RWPE2 (cell line): Measurements from ENCODE around the gene GRIP1.

Source experiments
- ATAC-seq: fragments of 200-7000 bp; cut with Tn5 transposase; 3 replicates; pipeline ENCODE4 v1.9.1; 2021; ENCODE audit warnings: low read depth
- DNase-seq: peaks from one replicate; pipeline ENCODE4 v3.0.0-alpha.2; 2020; ENCODE audit warnings: low spot score
- H3K27ac ChIP-seq: fragments of 450-650 bp; 2 replicates; pipeline ENCODE4 v1.5.1; 2017; ENCODE audit warnings: mild to moderate bottlenecking; ENCODE audit not compliant: poor library complexity, severe bottlenecking
- H3K27me3 ChIP-seq: fragments of 250-450 bp; sonication (Bioruptor Pico); 2 replicates; pipeline ENCODE4 v1.5.1; 2021; ENCODE audit warnings: mild to moderate bottlenecking, moderate library complexity; ENCODE audit not compliant: insufficient read depth, poor library complexity, severe bottlenecking
- H3K36me3 ChIP-seq: fragments of 250-450 bp; sonication (Bioruptor Pico); 2 replicates; pipeline ENCODE4 v1.5.1; 2020; ENCODE audit warnings: low read depth, mild to moderate bottlenecking, moderate library complexity
- H3K4me1 ChIP-seq: fragments of 250-450 bp; sonication (Bioruptor Pico); 2 replicates; pipeline ENCODE4 v1.5.1; 2021; ENCODE audit warnings: mild to moderate bottlenecking, moderate library complexity; ENCODE audit not compliant: insufficient read depth, poor library complexity, severe bottlenecking
- H3K4me3 ChIP-seq: fragments of 250-450 bp; sonication (Bioruptor Pico); 2 replicates; pipeline ENCODE4 v1.5.1; 2021; ENCODE audit warnings: mild to moderate bottlenecking, moderate library complexity; ENCODE audit not compliant: severe bottlenecking
- H3K9me3 ChIP-seq: fragments of 250-450 bp; sonication (Bioruptor Pico); 2 replicates; pipeline ENCODE4 v1.5.1; 2021; ENCODE audit warnings: mild to moderate bottlenecking, moderate library complexity; ENCODE audit not compliant: severe bottlenecking
- TF ChIP-seq, protein P1 (sequence below): fragments of 450-650 bp; IDR thresholded peaks from one replicate; pipeline ENCODE4 v1.5.1; 2017; ENCODE audit warnings: mild to moderate bottlenecking, moderate library complexity; ENCODE audit not compliant: poor library complexity, severe bottlenecking

Gene GRIP1

DNA sequence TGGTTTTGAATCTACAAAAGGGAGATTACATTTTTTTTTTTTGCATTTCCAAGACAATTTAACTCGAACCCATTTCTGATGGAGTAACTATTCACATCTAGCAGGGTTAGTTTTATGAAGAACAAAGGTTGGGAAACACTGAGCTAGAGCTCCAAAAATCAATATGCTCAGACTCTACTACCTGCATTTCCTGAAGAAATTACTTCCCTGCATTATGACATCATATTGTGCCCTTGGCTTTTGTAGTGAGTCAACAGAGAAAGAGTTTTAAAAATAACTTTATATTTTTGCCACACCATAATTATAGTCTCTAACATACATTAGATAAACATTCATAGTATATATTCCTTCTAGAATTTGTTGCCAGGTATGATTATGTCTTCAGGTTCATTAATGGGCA, 14.8 kb downstream of the GRIP1 start:
- no peak for DNase-seq
- Histone ChIP-seq H3K4me3 (no peak overlapping the region), H3K27ac (no peak overlapping the region), H3K27me3 (no peaks in the 10 kb centered on the region), H3K36me3 (no peaks in the 10 kb centered on the region), H3K4me1 (peaks cover 17% of the 10 kb centered on the region), H3K9me3 (no peaks in the 10 kb centered on the region)
- TF ChIP-seq, protein P1, sequence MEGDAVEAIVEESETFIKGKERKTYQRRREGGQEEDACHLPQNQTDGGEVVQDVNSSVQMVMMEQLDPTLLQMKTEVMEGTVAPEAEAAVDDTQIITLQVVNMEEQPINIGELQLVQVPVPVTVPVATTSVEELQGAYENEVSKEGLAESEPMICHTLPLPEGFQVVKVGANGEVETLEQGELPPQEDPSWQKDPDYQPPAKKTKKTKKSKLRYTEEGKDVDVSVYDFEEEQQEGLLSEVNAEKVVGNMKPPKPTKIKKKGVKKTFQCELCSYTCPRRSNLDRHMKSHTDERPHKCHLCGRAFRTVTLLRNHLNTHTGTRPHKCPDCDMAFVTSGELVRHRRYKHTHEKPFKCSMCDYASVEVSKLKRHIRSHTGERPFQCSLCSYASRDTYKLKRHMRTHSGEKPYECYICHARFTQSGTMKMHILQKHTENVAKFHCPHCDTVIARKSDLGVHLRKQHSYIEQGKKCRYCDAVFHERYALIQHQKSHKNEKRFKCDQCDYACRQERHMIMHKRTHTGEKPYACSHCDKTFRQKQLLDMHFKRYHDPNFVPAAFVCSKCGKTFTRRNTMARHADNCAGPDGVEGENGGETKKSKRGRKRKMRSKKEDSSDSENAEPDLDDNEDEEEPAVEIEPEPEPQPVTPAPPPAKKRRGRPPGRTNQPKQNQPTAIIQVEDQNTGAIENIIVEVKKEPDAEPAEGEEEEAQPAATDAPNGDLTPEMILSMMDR, result no peak
- no peak for ATAC-seq

DNA sequence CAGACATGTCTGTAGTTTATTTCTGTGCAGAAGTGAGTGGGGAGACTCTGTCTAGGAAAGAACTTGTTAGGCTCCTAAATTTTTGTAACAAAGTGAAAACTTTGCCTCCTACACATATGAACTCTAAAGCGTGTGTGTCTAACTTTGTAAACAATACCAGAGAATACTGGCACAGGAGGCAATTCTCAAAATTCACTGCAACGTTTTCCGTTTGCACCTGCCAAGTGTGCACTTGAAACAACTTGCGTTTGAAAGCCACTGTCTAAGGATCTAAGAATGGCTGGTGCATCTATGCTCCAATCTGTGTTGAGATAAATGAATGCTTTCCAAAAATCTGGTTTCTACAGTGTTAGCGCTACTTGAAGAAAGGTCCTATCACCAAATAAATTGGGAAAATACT, 15.3 kb downstream of the GRIP1 start:
- DNase-seq, result no peak
- no peak for ATAC-seq
- Histone ChIP-seq H3K36me3 (no peaks in the 10 kb centered on the region), H3K27ac (no peak overlapping the region), H3K27me3 (no peaks in the 10 kb centered on the region), H3K4me3 (no peak overlapping the region), H3K9me3 (no peaks in the 10 kb centered on the region), H3K4me1 (peaks cover 17% of the 10 kb centered on the region)
- TF ChIP-seq, protein P1, result no peak

DNA sequence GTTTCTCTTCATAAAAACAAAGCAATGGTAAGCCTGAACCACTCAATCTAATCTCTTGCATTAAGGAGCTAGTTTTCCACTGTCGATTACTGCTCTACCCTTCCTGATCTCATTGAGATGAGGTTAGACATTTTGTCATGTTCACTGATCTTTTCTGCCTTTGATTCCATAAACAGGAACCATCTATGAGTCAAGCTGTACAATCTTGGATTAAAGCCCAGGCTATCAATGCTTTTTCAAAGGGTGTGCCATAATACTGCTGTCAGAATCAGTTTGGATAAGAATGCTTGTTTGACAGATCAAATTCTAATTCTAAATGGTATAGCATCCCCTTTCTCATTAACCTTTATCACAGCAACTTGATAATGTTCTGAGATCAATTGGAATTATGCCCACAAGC, 16.1 kb downstream of the GRIP1 start:
- Histone ChIP-seq H3K36me3 (no peaks in the 10 kb centered on the region), H3K27ac (peak overlapping the region; percentile 28), H3K4me1 (peaks cover 17% of the 10 kb centered on the region), H3K27me3 (no peaks in the 10 kb centered on the region), H3K4me3 (no peak overlapping the region), H3K9me3 (no peaks in the 10 kb centered on the region)
- DNase-seq (no peak), ATAC-seq (peak; percentile 93)
- TF ChIP-seq, protein P1, result no peak

DNA sequence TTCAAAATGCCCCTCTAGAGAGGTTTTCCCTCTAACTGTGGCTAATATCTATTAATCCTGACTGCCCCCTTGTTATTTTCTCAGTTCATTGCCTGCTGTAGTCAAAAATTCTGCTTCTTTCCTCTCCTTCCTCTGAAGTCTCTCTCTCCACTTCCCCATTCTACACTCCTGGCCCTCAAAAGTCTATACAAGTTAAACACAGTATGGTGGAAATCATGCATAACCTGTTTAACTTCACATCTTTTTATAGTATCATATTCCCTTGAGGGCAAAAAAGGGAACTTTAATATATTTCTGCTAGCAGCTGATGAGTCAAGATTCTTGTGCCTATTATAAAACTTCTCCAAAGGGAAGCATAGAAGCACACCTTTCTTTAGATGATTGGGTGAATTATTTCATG, 16.7 kb downstream of the GRIP1 start:
- no peak overlapping the region for H3K4me3 ChIP-seq
- H3K4me1 ChIP-seq, result peaks cover 17% of the 10 kb centered on the region
- peak overlapping the region; percentile 28 for H3K27ac ChIP-seq
- DNase-seq (no peak), ATAC-seq (peak; percentile 77)
- no peaks in the 10 kb centered on the region for H3K36me3 ChIP-seq
- H3K9me3 ChIP-seq, result no peaks in the 10 kb centered on the region
- TF ChIP-seq, protein P1, result no peak
- no peaks in the 10 kb centered on the region for H3K27me3 ChIP-seq

DNA sequence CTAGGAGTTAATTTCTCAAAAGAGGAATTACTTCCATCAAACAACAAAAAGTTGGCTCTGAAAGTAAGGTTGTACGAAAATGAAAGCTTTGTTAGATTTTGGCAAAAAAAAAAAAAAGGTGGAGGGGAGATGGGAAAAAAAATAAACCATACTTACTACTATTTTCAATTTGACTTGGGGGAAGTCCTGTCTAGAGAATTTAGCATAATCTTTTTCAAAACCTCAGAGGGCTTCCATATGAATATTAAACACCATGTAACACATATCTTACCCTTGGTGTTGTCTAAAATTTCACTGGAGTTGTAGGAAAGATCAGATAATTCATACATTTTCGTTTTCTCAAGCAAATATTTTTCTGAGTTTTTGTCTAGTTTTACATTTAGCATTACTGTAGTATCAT, 17.5 kb downstream of the GRIP1 start:
- no peak for ATAC-seq
- Histone ChIP-seq H3K27me3 (no peaks in the 10 kb centered on the region), H3K4me3 (no peak overlapping the region), H3K4me1 (peaks cover 17% of the 10 kb centered on the region), H3K27ac (no peak overlapping the region), H3K9me3 (no peaks in the 10 kb centered on the region), H3K36me3 (no peaks in the 10 kb centered on the region)
- DNase-seq, result no peak
- TF ChIP-seq, protein P1, result no peak
